ENCODE measurements around the gene SULT4A1. TPM values are rescaled to one million over a fixed set of nuclear protein-coding genes. Genes with fewer than 3 reads are reported as not detected.

Gene SULT4A1
- total RNA-seq, 1 experiment from 2014 or later, result 12.6 TPM

GRCh38 chr22:43885319-43885671 lies 23.0 kb upstream of the SULT4A1 start:
- H3K27me3 Mint-ChIP-seq (ENCODE audit: low read depth), result peaks cover 3% of the 10 kb centered on the region; the same call in 1 of the 2 replicates
- no peak for DNase-seq (ENCODE audit: low spot score)
- H3K27ac Mint-ChIP-seq, result no peak overlapping the region
- H3K4me3 Mint-ChIP-seq, result no peak overlapping the region
- ChIA-PET POLR2A (no interaction called here), CTCF (interaction anchor here (0.6 to 4.5 kb wide), 41 partner anchors 9 to 1450 kb away, joined by 3 to 162 read pairs (median 4); partner anchors contain the start of genes EFCAB6, PNPLA3, PNPLA5 and SAMM50)
- ATAC-seq, result no peak
- peaks cover 4% of the 10 kb centered on the region for H3K4me1 Mint-ChIP-seq
- TF ChIP-seq HMGXB4 (CRISPR knock-in tag; IDR thresholded peaks at IDR 0.05) (no peak), GTF2I (CRISPR knock-in tag; conservative IDR thresholded peaks at IDR 0.05) (peak; percentile 64; the same call in 1 of the 2 replicates), ESRRA (CRISPR knock-in tag; IDR thresholded peaks at IDR 0.05; ENCODE audit: borderline replicate concordance) (no peak), ZNF263 (CRISPR knock-in tag; IDR thresholded peaks at IDR 0.05; ENCODE audit: low read depth) (0 out of 2 replicates have a peak, but pooled peaks have one; percentile 1), IRF1 (CRISPR knock-in tag; IDR thresholded peaks at IDR 0.05) (no peak), ZNF425 (CRISPR knock-in tag; conservative IDR thresholded peaks at IDR 0.05) (no peak)
- TF ChIP-seq, protein P1, sequence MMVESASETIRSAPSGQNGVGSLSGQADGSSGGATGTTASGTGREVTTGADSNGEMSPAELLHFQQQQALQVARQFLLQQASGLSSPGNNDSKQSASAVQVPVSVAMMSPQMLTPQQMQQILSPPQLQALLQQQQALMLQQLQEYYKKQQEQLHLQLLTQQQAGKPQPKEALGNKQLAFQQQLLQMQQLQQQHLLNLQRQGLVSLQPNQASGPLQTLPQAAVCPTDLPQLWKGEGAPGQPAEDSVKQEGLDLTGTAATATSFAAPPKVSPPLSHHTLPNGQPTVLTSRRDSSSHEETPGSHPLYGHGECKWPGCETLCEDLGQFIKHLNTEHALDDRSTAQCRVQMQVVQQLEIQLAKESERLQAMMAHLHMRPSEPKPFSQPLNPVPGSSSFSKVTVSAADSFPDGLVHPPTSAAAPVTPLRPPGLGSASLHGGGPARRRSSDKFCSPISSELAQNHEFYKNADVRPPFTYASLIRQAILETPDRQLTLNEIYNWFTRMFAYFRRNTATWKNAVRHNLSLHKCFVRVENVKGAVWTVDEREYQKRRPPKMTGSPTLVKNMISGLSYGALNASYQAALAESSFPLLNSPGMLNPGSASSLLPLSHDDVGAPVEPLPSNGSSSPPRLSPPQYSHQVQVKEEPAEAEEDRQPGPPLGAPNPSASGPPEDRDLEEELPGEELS (CRISPR knock-in tag; IDR thresholded peaks at IDR 0.05), result no peak
- no peaks in the 10 kb centered on the region; the same call in 1 of the 2 replicates for H3K36me3 Mint-ChIP-seq
- no peaks in the 10 kb centered on the region for H3K9me3 Mint-ChIP-seq

- ChIA-PET POLR2A (no interaction called here), CTCF (interaction anchor here (0.6 to 4.5 kb wide), 43 partner anchors 8 to 1451 kb away, joined by 3 to 162 read pairs (median 4); partner anchors contain the start of genes EFCAB6, PNPLA3, PNPLA5 and SAMM50)
- TF ChIP-seq RORB (CRISPR knock-in tag; IDR thresholded peaks at IDR 0.05) (no peak), ZNF263 (CRISPR knock-in tag; IDR thresholded peaks at IDR 0.05; ENCODE audit: low read depth) (peak; percentile 54; the same call in 1 of the 2 replicates), SMAD3 (CRISPR knock-in tag; IDR thresholded peaks at IDR 0.05; ENCODE audit: borderline replicate concordance) (no peak), USF2 (CRISPR knock-in tag; IDR thresholded peaks at IDR 0.05) (no peak), AR (CRISPR knock-in tag; IDR thresholded peaks at IDR 0.05) (no peak)
- TF ChIP-seq, protein P2, sequence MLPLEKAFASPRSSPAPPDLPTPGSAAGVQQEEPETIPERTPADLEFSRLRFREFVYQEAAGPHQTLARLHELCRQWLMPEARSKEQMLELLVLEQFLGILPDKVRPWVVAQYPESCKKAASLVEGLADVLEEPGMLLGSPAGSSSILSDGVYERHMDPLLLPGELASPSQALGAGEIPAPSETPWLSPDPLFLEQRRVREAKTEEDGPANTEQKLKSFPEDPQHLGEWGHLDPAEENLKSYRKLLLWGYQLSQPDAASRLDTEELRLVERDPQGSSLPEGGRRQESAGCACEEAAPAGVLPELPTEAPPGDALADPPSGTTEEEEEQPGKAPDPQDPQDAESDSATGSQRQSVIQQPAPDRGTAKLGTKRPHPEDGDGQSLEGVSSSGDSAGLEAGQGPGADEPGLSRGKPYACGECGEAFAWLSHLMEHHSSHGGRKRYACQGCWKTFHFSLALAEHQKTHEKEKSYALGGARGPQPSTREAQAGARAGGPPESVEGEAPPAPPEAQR (CRISPR knock-in tag; IDR thresholded peaks at IDR 0.05), result no peak
- TF ChIP-seq, protein P3, sequence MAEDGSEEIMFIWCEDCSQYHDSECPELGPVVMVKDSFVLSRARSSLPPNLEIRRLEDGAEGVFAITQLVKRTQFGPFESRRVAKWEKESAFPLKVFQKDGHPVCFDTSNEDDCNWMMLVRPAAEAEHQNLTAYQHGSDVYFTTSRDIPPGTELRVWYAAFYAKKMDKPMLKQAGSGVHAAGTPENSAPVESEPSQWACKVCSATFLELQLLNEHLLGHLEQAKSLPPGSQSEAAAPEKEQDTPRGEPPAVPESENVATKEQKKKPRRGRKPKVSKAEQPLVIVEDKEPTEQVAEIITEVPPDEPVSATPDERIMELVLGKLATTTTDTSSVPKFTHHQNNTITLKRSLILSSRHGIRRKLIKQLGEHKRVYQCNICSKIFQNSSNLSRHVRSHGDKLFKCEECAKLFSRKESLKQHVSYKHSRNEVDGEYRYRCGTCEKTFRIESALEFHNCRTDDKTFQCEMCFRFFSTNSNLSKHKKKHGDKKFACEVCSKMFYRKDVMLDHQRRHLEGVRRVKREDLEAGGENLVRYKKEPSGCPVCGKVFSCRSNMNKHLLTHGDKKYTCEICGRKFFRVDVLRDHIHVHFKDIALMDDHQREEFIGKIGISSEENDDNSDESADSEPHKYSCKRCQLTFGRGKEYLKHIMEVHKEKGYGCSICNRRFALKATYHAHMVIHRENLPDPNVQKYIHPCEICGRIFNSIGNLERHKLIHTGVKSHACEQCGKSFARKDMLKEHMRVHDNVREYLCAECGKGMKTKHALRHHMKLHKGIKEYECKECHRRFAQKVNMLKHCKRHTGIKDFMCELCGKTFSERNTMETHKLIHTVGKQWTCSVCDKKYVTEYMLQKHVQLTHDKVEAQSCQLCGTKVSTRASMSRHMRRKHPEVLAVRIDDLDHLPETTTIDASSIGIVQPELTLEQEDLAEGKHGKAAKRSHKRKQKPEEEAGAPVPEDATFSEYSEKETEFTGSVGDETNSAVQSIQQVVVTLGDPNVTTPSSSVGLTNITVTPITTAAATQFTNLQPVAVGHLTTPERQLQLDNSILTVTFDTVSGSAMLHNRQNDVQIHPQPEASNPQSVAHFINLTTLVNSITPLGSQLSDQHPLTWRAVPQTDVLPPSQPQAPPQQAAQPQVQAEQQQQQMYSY (CRISPR knock-in tag; IDR thresholded peaks at IDR 0.05), result no peak
- TF ChIP-seq, protein P4, sequence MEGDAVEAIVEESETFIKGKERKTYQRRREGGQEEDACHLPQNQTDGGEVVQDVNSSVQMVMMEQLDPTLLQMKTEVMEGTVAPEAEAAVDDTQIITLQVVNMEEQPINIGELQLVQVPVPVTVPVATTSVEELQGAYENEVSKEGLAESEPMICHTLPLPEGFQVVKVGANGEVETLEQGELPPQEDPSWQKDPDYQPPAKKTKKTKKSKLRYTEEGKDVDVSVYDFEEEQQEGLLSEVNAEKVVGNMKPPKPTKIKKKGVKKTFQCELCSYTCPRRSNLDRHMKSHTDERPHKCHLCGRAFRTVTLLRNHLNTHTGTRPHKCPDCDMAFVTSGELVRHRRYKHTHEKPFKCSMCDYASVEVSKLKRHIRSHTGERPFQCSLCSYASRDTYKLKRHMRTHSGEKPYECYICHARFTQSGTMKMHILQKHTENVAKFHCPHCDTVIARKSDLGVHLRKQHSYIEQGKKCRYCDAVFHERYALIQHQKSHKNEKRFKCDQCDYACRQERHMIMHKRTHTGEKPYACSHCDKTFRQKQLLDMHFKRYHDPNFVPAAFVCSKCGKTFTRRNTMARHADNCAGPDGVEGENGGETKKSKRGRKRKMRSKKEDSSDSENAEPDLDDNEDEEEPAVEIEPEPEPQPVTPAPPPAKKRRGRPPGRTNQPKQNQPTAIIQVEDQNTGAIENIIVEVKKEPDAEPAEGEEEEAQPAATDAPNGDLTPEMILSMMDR (IDR thresholded peaks at IDR 0.05), result peak; percentile 85
These were observed 22.4 kb upstream of the SULT4A1 start for GRCh38 chr22:43884600-43885318.

More at GRCh38 chr22:43884600-43885318, 22.4 kb upstream of the SULT4A1 start:
- no peak overlapping the region for H3K27ac Mint-ChIP-seq
- peaks cover 4% of the 10 kb centered on the region for H3K4me1 Mint-ChIP-seq
- ATAC-seq (peak; percentile 72), DNase-seq (ENCODE audit: low spot score) (peak; percentile 89)
- no peak overlapping the region for H3K4me3 Mint-ChIP-seq
- no peaks in the 10 kb centered on the region for H3K27me3 Mint-ChIP-seq (ENCODE audit: low read depth)
- no peaks in the 10 kb centered on the region for H3K9me3 Mint-ChIP-seq
- H3K36me3 Mint-ChIP-seq, result no peaks in the 10 kb centered on the region; the same call in 1 of the 2 replicates

Data from WTC11 (cell line).